SK-N-SH (cell line): ENCODE results near the gene LDB2. TPM values are rescaled to one million over a fixed set of nuclear protein-coding genes. Genes with fewer than 3 reads are reported as not detected.

Experiments used
- CTCF ChIA-PET: fragments of 300-600, 350-600 bp; formaldehyde crosslinking; extraction: SDS; loops from one replicate; lab custom pipeline; 2021; lab: Yijun Ruan, JAX
- POLR2A ChIA-PET: fragments of 350-600 bp; sonication (Branson Sonifier 250); formaldehyde crosslinking; extraction: SDS; loops from one replicate; lab custom pipeline; 2020; ENCODE audit warnings: antibody characterized with exemption, inconsistent platforms; lab: Yijun Ruan, JAX
- DNase-seq: peaks from one replicate; pipeline ENCODE4 v3.0.0; 2012
- H2AFZ ChIP-seq: fragments of 200-600 bp; sonication (generic); 2 replicates; pipeline ENCODE4 v1.8.1; 2016; ENCODE audit warnings: antibody characterized with exemption, mild to moderate bottlenecking, low read depth
- H3F3A ChIP-seq: fragments of 200-600 bp; sonication (generic); replicated peaks from 2 replicates; pipeline ENCODE3; 2016; ENCODE audit warnings: antibody characterized with exemption, mild to moderate bottlenecking; ENCODE audit not compliant: insufficient read depth
- H3K27ac ChIP-seq, 2 experiments: fragments of 200-500 bp in 1 of 2; fragments of 200-600 bp in 1 of 2; sonication (Bioruptor generic) in 1 of 2; sonication (generic), shearing (Covaris generic) in 1 of 2; 2 replicates each; pipeline versions ENCODE4 v1.5.1 to v1.6.1; 2014 to 2016; ENCODE audit warnings: low read depth in 2 of 2, inconsistent platforms in 1 of 2, low read length in 1 of 2, mild to moderate bottlenecking in 1 of 2, mixed read lengths in 1 of 2
- H3K27me3 ChIP-seq: fragments of 200-600 bp; sonication (generic), shearing (Covaris generic); 2 replicates; pipeline ENCODE4 v1.6.1; 2016; ENCODE audit warnings: mixed run types; ENCODE audit not compliant: insufficient read depth
- H3K36me3 ChIP-seq, 2 experiments: fragments of 200-500 bp in 1 of 2; fragments of 200-600 bp in 1 of 2; sonication (Bioruptor generic) in 1 of 2; sonication (generic) in 1 of 2; replicated peaks in 1 of 2; 2 replicates each; pipeline versions ENCODE3 to v1.5.1; 2014 to 2016; ENCODE audit warnings: low read length in 1 of 2, mild to moderate bottlenecking in 1 of 2; ENCODE audit not compliant: insufficient read depth in 2 of 2, control insufficient read depth in 1 of 2
- H3K4me1 ChIP-seq, 2 experiments: fragments of 200-500 bp in 1 of 2; fragments of 200-600 bp in 1 of 2; sonication (Bioruptor generic) in 1 of 2; sonication (generic), shearing (Covaris generic) in 1 of 2; 2 replicates each; pipeline versions ENCODE4 v1.5.1 to v1.6.1; 2014 to 2016; ENCODE audit warnings: low read depth in 1 of 2, low read length in 1 of 2, mixed run types in 1 of 2; ENCODE audit not compliant: insufficient read depth in 2 of 2, control insufficient read depth in 1 of 2
- H3K4me2 ChIP-seq: fragments of 200-600 bp; sonication (generic), shearing (Covaris generic); 2 replicates; pipeline ENCODE4 v1.6.1; 2017; ENCODE audit warnings: mixed run types
- H3K4me3 ChIP-seq, 2 experiments: fragments of 200-500 bp in 1 of 2; fragments of 200-600 bp in 1 of 2; sonication (Bioruptor generic) in 1 of 2; sonication (generic), shearing (Covaris generic) in 1 of 2; 2 replicates each; pipeline versions ENCODE4 v1.5.1 to v1.8.1; 2014 to 2016; ENCODE audit warnings: low read depth in 2 of 2, inconsistent platforms in 1 of 2, low read length in 1 of 2, mild to moderate bottlenecking in 1 of 2, mixed read lengths in 1 of 2, moderate library complexity in 1 of 2
- H3K79me2 ChIP-seq: fragments of 200-600 bp; sonication (generic); 2 replicates; pipeline ENCODE4 v1.8.1; 2017; ENCODE audit warnings: mild to moderate bottlenecking; ENCODE audit not compliant: insufficient read depth
- H3K9ac ChIP-seq: fragments of 200-600 bp; sonication (generic); 2 replicates; pipeline ENCODE4 v1.6.1; 2017; ENCODE audit warnings: mixed run types
- H3K9me2 ChIP-seq: fragments of 200-600 bp; sonication (generic); 2 replicates; pipeline ENCODE4 v1.6.1; 2017; ENCODE audit warnings: mixed run types
- H3K9me3 ChIP-seq: fragments of 200-600 bp; sonication (generic); 2 replicates; pipeline ENCODE4 v1.6.1; 2017; ENCODE audit warnings: mixed run types, mild to moderate bottlenecking, moderate library complexity
- H4K20me1 ChIP-seq: fragments of 200-600 bp; sonication (generic); 2 replicates; pipeline ENCODE4 v1.6.1; 2017; ENCODE audit warnings: mild to moderate bottlenecking, mixed run types; ENCODE audit not compliant: insufficient read depth
- EP300 ChIP-seq, 2 experiments: IDR thresholded peaks; 2 replicates each; pipeline versions ENCODE4 v1.4.0 to v1.6.1; 2012; ENCODE audit warnings: borderline replicate concordance in 1 of 2, low read depth in 1 of 2, low read length in 1 of 2
- FOXJ3 ChIP-seq: sonication (generic); formaldehyde crosslinking; IDR thresholded peaks from 2 replicates; pipeline ENCODE4 v1.5.1; 2020; ENCODE audit warnings: mild to moderate bottlenecking, missing genetic modification reagents
- MAX ChIP-seq: IDR thresholded peaks from 2 replicates; pipeline ENCODE4 v1.4.0; 2012; ENCODE audit warnings: low read depth
- REST ChIP-seq: IDR thresholded peaks from 2 replicates; pipeline ENCODE4 v1.6.1; 2012; ENCODE audit warnings: mild to moderate bottlenecking, low read depth, low read length, moderate library complexity
- RXRA ChIP-seq: IDR thresholded peaks from 2 replicates; pipeline ENCODE4 v1.4.0; 2012; ENCODE audit warnings: low read depth, mild to moderate bottlenecking, borderline replicate concordance
- TEAD4 ChIP-seq: IDR thresholded peaks from 2 replicates; pipeline ENCODE4 v1.4.0; 2012; ENCODE audit warnings: mild to moderate bottlenecking, borderline replicate concordance; ENCODE audit not compliant: insufficient read depth
- WGBS: methylation state at CpG from one replicate; pipeline ENCODE4 v1.1.6; 2017; ENCODE audit warnings: low lambda C conversion rate; 5-methylcytosine and 5-hydroxymethylcytosine counted together
- polyA plus RNA-seq, 3 experiments: library from polyadenylated mRNA; depleted of rRNA; stranded (reverse); fragments of >200 nt; gene quantifications; 2 replicates each; pipeline ENCODE4 v1.2.3, GENCODE V29; 2012

The LDB2 gene
- polyA plus RNA-seq, 1 of the 3 experiments (the other 2 are of a cell fraction) = 11.0 TPM

GRCh38 chr4:16461362-16461761 lies 437.1 kb downstream of the LDB2 start (continued):
- TF ChIP-seq REST (no peak), MAX (no peak)

- Histone ChIP-seq H3K36me3 (no peaks in the 10 kb centered on the region), H3K27ac (no peak overlapping the region), H3K79me2 (no peaks in the 10 kb centered on the region), H3K4me1 (no peaks in the 10 kb centered on the region), H3F3A (no peaks in the 10 kb centered on the region), H3K9me2 (no peaks in the 10 kb centered on the region), H3K27me3 (no peaks in the 10 kb centered on the region), H2AFZ (no peak overlapping the region), H3K4me2 (no peak overlapping the region), H3K9me3 (no peaks in the 10 kb centered on the region), H4K20me1 (no peaks in the 10 kb centered on the region), H3K9ac (no peak overlapping the region), H3K4me3 (no peak overlapping the region)
- TF ChIP-seq EP300 (IDR thresholded peaks at IDR 0.05; ENCODE audit: borderline replicate concordance in 1 of 2, low read depth in 1 of 2, low read length in 1 of 2) (no peak), RXRA (no peak), TEAD4 (no peak), FOXJ3 (CRISPR knock-in tag) (no peak)
- 57% methylated on average over 4 of the region's 4 CpGs for WGBS
- no peak for DNase-seq
- POLR2A ChIA-PET = no interaction called here
- CTCF ChIA-PET = no interaction called here
Measured at GRCh38 chr4:16457944-16458343, 440.5 kb downstream of the LDB2 start.
